GM21367 (cell line): ENCODE data around the gene TTLL5.
A peak's percentile ranks its signal among the peaks of the same experiment; 100 is the strongest.

Source experiments
- ATAC-seq: cut with Tn5 transposase; IDR thresholded peaks from one replicate; pipeline ENCODE4 v1.9.1; 2021; ENCODE audit not compliant: unreplicated experiment

TTLL5 gene

DNA sequence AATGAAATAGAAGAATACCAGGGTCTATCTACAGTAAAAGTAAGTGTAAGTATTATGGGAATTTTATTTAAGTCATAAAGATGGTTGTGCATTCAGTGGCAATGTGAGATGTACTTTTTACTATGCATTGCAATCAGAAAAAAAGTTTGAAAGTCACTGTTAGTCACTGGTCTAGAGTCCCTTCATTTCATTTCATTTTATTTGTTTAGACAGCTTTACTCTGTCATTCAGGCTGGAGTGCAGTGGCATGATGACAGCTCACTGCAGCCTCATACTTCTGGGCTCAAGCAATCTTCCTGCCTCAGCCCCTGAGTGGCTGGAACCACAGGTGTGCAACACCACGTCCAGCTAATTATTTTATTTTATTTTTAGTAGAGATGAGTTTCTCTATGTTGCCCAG, 278.2 kb downstream of the TTLL5 start:
- no peak for ATAC-seq

DNA sequence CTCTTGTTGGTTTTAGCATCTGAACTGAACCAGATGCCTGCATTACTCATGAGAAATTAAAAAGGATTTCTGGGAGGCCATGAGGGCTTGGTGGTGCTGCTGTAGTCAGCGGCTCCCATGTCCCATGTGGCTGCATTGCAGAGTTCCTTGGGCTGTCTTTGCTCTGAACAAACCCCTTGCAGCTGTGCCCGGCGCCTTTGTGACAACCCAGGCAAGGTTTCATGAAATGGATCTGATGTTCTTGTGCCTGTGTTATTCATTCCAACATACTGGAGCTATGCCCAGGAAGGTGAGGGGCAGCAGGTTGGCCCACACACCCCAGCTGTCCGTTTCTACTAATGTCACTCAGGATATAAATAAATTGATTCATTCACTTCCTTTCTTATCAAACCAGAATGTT, 280.0 kb downstream of the TTLL5 start:
- ATAC-seq, result no peak

DNA sequence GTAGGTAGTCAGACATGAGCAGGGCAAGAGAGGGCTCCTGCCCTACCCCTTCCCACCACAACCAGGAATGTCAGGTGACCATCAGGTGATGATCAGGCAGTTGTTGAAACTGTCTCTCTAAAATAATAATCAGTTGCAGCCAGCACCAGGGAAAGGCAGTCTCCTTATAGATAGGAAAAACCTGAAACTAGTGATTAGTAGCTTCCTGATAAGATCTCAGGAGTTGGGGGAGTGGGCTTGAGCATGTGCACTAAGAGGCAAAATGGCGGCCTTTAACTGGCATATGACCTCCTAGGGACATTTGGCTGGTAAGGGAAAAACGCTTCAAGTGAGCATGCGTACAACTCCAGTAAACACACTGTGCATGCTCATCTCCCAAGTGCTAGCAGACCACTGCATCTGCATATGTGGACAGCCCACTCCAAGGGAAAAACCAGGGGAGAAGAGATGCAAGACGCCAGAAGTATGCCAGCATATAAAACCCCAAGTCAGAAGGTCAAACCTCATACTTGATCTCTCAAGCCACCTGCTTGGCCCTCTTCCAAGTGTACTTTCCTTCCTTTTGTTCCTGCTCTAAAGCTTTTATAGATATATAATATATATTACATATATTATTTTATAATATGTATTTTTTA, 283.7 kb downstream of the TTLL5 start:
- no peak for ATAC-seq

GRCh38 chr14:75946785-75947184, 285.7 kb downstream of the TTLL5 start:
- ATAC-seq, result no peak

- ATAC-seq, result no peak
These were observed 291.4 kb downstream of the TTLL5 start for GRCh38 chr14:75952489-75952888.

- ATAC-seq, result no peak
These were observed 298.0 kb downstream of the TTLL5 start for GRCh38 chr14:75959031-75959430.

- peak; percentile 53 for ATAC-seq
These were observed 299.2 kb downstream of the TTLL5 start for GRCh38 chr14:75960231-75960630.

DNA sequence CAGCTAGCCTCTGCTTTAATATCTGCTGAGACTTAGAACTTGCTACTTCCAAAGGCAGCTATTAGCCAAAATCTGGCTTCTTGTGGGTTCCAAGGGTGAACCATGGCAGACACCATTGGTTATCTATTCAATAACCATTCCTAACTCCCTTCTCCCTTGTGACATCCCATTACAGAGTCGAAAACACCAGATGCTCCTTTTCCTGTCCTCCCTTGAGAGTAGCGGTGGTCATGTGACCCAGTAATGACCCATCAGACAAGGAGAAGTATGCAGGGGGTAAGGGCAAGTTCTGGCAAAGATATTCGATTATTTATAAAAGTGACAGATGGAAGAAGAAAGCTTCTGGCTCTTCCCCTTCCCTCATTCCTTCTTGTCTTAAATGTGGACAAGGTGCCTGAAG, 300.6 kb downstream of the TTLL5 start:
- no peak for ATAC-seq

GRCh38 chr14:75967866-75968265, 306.8 kb downstream of the TTLL5 start:
- ATAC-seq, result no peak

GRCh38 chr14:75968456-75968855, 307.4 kb downstream of the TTLL5 start:
- no peak for ATAC-seq

DNA sequence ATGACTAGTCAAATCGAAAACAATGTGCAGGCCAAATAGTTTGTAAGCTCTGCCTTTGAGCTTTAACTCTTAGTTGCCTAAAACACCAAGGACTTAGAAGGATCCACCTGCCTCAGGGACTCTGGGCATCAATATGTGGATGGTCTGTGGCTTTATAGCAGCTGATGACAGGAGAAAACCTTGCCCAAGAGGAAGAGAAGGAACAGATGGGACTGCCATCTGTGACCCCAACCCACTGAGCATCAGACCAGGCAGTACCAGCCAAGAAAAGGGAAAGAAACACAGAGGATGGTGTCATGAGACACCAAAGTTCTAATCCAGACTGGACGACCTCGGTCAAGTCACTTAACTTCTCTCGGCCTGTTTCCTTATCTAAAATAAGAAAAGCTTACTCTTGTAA, 308.1 kb downstream of the TTLL5 start:
- ATAC-seq, result no peak

- no peak for ATAC-seq
These were observed 308.8 kb downstream of the TTLL5 start for GRCh38 chr14:75969891-75970290.

GRCh38 chr14:75970989-75971388, 309.9 kb downstream of the TTLL5 start:
- ATAC-seq, result no peak

DNA sequence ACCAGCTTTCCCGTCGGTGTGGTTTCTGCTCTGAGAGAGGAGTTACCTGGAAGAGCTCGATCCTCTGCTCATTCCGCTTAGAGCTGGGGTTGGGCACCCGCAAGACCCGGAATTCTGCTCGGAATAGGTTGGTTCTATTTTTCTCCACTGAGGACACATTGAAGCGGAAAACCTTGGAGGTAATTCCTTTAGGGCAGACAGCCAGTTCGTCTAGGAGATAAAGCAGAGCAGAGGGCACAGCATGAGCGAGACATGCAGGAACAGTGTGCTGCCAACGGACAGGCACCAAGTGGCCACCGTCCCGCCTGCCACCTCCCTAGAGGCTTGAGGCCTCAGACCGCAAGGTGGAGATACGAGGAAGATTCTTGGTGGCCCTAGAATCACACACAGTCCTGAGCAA, 310.5 kb downstream of the TTLL5 start:
- no peak for ATAC-seq

GRCh38 chr14:75972801-75973421, 311.9 kb downstream of the TTLL5 start:
- no peak for ATAC-seq

- ATAC-seq, result no peak
These were observed 316.0 kb downstream of the TTLL5 start for GRCh38 chr14:75976826-75977581.

DNA sequence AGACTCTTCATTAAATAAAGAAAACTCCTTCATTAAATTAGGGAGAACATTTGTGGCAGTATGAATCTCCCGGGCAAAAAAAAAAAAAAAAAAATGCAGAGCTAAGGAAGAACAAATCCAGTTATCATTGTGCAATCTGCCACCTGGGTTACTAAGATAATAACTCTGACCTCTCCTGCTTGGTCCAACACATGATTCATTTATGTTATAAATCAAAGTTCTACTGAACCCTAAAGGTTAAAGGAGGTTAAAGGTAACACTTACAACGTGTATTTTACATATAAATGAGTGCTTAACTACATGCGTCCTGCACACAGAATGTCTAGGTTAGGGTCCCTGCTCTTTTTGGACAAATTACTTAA, 316.5 kb downstream of the TTLL5 start:
- ATAC-seq, result no peak

DNA sequence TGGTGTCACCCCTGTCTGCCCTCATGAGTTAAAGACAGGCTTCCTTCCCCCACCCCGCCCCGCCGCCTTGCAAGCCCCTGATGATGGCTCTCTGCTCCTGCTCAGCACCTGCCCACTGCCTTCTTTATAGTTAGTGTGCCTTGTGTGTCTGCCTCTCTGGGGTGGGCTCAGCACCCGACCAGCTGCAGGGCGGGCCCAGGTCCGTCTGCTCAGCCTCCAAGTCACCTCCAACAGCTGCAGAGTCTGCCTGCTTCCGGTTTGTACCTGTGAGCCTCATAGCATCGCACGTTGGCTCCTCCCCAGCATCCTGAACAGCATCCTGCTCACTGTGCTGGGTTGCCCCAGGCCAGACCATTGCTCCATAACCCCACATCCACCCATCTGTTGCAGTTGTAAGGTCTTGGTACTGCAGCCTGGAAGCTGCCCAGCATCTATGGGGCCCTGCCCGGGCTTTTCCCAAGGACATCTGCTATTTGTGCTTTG, 317.2 kb downstream of the TTLL5 start:
- ATAC-seq, result no peak

DNA sequence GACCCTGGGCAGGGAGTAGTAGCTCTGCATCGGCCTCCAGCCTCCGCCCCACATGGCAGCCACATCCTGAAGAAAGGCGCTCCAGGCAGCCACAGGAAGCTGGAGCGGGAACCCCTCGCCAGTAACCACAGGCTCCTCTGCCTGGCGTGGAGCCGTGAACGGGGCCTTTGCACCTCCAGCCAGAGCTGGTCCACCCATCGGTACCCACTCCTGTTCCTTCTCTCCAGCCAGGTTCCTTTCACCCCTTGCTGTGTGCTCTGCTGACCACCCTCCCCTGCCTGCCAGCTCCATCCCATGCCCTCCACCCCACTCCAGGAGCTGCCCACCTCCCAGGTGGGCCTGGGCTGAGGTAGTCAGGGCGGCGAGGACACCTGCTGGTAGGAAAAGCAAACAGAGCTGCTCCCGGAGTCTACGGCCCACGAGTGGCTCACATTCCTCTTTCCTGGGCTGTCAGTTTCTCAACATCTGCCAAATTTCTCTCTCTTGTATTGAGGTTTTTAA, 318.1 kb downstream of the TTLL5 start:
- ATAC-seq, result no peak

GRCh38 chr14:75979648-75980565, 318.9 kb downstream of the TTLL5 start:
- no peak for ATAC-seq

GRCh38 chr14:75980856-75981255, 319.8 kb downstream of the TTLL5 start:
- ATAC-seq, result no peak
